GM10847 (cell line): ENCODE data around the gene NOTCH1.

Experiments used
- POLR2A ChIP-seq: IDR thresholded peaks from 2 replicates; pipeline ENCODE4 v1.6.1; 2011; ENCODE audit not compliant: insufficient read length; ENCODE audit errors: extremely low read depth

Gene NOTCH1

GRCh38 chr9:136451221-136451877 is 94.5 kb downstream of the NOTCH1 start:
- no peak for TF ChIP-seq POLR2A

GRCh38 chr9:136448655-136449054 is 97.2 kb downstream of the NOTCH1 start:
- TF ChIP-seq POLR2A = no peak

- TF ChIP-seq POLR2A = no peak
Measured at GRCh38 chr9:136447173-136447778, 98.6 kb downstream of the NOTCH1 start.

GRCh38 chr9:136445799-136446198 is 100.0 kb downstream of the NOTCH1 start:
- TF ChIP-seq POLR2A = no peak
